Right cardiac atrium (tissue), 5 donors: ENCODE measurements around the gene ATG16L2. TPM values are rescaled to one million over a fixed set of nuclear protein-coding genes. Genes with fewer than 3 reads are reported as not detected.
"Not testable (repeated sequence)": the region's sequence is repeated elsewhere in the genome, so short reads cannot be mapped to it uniquely, and the experiment has no call there.

ENCODE experiments used
- ATAC-seq, 2 donors: fragments of 200-7000 bp; cut with Tn5 transposase; one replicate each; pipeline versions ENCODE4 v1.8.0 to v1.9.1; 2020; ENCODE audit warnings: moderate library complexity in 2 of 2, mild to moderate bottlenecking in 1 of 2
- DNase-seq, 3 donors: peaks; one replicate each; pipeline ENCODE4 v3.0.0-alpha.2; 2020
- H3K27ac ChIP-seq: one replicate; pipeline ENCODE4 v1.5.1; 2013; ENCODE audit warnings: mild to moderate bottlenecking, low read length, control low read depth, moderate library complexity
- H3K27me3 ChIP-seq: one replicate; pipeline ENCODE4 v1.6.1; 2013; ENCODE audit not compliant: control insufficient read depth, insufficient read depth
- H3K4me1 ChIP-seq: one replicate; pipeline ENCODE4 v1.6.1; 2013; ENCODE audit warnings: low read length; ENCODE audit not compliant: control insufficient read depth, insufficient read depth
- H3K4me3 ChIP-seq: one replicate; pipeline ENCODE4 v1.5.1; 2013; ENCODE audit warnings: low read length, control low read depth
- H3K9me3 ChIP-seq: one replicate; pipeline ENCODE4 v1.6.1; 2013; ENCODE audit warnings: low read length; ENCODE audit not compliant: control insufficient read depth
- WGBS: extraction: QIAGEN DNeasy Blood & Tissue Kit; methylation state at CpG from one replicate; pipeline ENCODE4 v1.1.7; 2013; 5-methylcytosine and 5-hydroxymethylcytosine counted together
- intact Hi-C, 4 donors: fragments of 100-400 bp; cut with DNase I; formaldehyde crosslinking; loops; one replicate each; pipeline versions ENCODE4 v1.11.0 to v1.14.0; 2022 to 2023
- polyA plus RNA-seq: library from polyadenylated mRNA; stranded (reverse); fragments of 200-250 nt; gene quantifications from one replicate; pipeline ENCODE4 v1.2.3, GENCODE V29; 2013
- total RNA-seq, 4 donors: library from RNA; stranded (reverse); fragmentation: NEBNext Ultra II Directional; extraction: Animal tissue kit (Norgen Biotek cat#: 25700); gene quantifications; one replicate each; pipeline ENCODE4 v1.2.1, GENCODE V29; 2021
- donor health status: healthy with polysubstance abuse.
- donor health status: DM: no; HTN: yes; CAD: no.
- donor health status: DM: no; HTN: no; CAD: no.
- donor health status: DM: no; HTN: yes; CAD: no; lungs with severe emphysema.
- donor health status: DM: yes; HTN: yes; CAD: no.

The ATG16L2 gene
- total and polyA plus RNA-seq, 5 donors, result 11.9 to 23.9 (median 19.1) TPM

GRCh38 chr11:72807792-72808191 is 6.4 kb upstream of the ATG16L2 start:
- Histone ChIP-seq H3K27me3 (no peaks in the 10 kb centered on the region), H3K4me1 (peaks cover 2% of the 10 kb centered on the region), H3K27ac (no peak overlapping the region), H3K9me3 (no peaks in the 10 kb centered on the region), H3K4me3 (no peak overlapping the region)
- ATAC-seq, result peak; percentile 12 to 36
- no peak for DNase-seq
- intact Hi-C loops, result no loop called here
- WGBS, result 75% methylated on average over 2 of the region's 2 CpGs

GRCh38 chr11:72808331-72808798 is 5.8 kb upstream of the ATG16L2 start:
- Histone ChIP-seq H3K27ac (no peak overlapping the region), H3K4me3 (no peak overlapping the region), H3K27me3 (no peaks in the 10 kb centered on the region), H3K9me3 (no peaks in the 10 kb centered on the region), H3K4me1 (peaks cover 6% of the 10 kb centered on the region)
- WGBS, result 82% methylated on average over 4 of the region's 4 CpGs
- ATAC-seq (no peak), DNase-seq (no peak)
- intact Hi-C loops, result no loop called here

- H3K4me1 ChIP-seq, H3K27ac ChIP-seq, DNase-seq, ATAC-seq, H3K9me3 ChIP-seq, H3K4me3 ChIP-seq, intact Hi-C loops, H3K27me3 ChIP-seq: not testable (repeated sequence)
- WGBS, result 96% methylated on average over 10 of the region's 10 CpGs
Observed at GRCh38 chr11:72811686-72812085, 2.5 kb upstream of the ATG16L2 start.

GRCh38 chr11:72812604-72812966 is 1.6 kb upstream of the ATG16L2 start:
- Histone ChIP-seq H3K9me3 (no peaks in the 10 kb centered on the region), H3K4me1 (peaks cover 6% of the 10 kb centered on the region), H3K27me3 (no peaks in the 10 kb centered on the region), H3K27ac (peak overlapping the region; percentile 13), H3K4me3 (peak overlapping the region; percentile 37)
- DNase-seq (no peak), ATAC-seq (no peak)
- intact Hi-C loops, result no loop called here
- 49% methylated on average over 4 of the region's 4 CpGs for WGBS

GRCh38 chr11:72812967-72813739 is 1.1 kb upstream of the ATG16L2 start:
- intact Hi-C loops, result no loop called here
- peaks cover 6% of the 10 kb centered on the region for H3K4me1 ChIP-seq
- no peaks in the 10 kb centered on the region for H3K9me3 ChIP-seq
- no peaks in the 10 kb centered on the region for H3K27me3 ChIP-seq
- peak overlapping the region; percentile 85 for H3K27ac ChIP-seq
- WGBS, result 11% methylated on average over 24 of the region's 24 CpGs
- DNase-seq (peak in 1 of 3 donors; percentile 83), ATAC-seq (peak; percentile 14 to 38)
- H3K4me3 ChIP-seq, result peak overlapping the region; percentile 37

GRCh38 chr11:72813740-72814285 is 398 bp upstream of the ATG16L2 start:
- intact Hi-C loops, result no loop called here
- Histone ChIP-seq H3K9me3 (no peaks in the 10 kb centered on the region), H3K27ac (peak overlapping the region; percentile 85), H3K4me3 (peak overlapping the region; percentile 37), H3K4me1 (peaks cover 6% of the 10 kb centered on the region), H3K27me3 (no peaks in the 10 kb centered on the region)
- under 1% methylated on average over 47 of the region's 47 CpGs for WGBS
- ATAC-seq (peak; percentile 89 to 91), DNase-seq (peak; percentile 88 to 94 (median 93))

GRCh38 chr11:72815110-72815618 is 953 bp downstream of the ATG16L2 start:
- peak overlapping the region; percentile 37 for H3K4me3 ChIP-seq
- 26% methylated on average over 13 of the region's 13 CpGs for WGBS
- no peak for DNase-seq
- H3K27ac ChIP-seq, result no peak overlapping the region
- peaks cover 6% of the 10 kb centered on the region for H3K4me1 ChIP-seq
- H3K27me3 ChIP-seq, result no peaks in the 10 kb centered on the region
- H3K9me3 ChIP-seq, result no peaks in the 10 kb centered on the region
- intact Hi-C loops, result no loop called here
- no peak for ATAC-seq

- Histone ChIP-seq H3K4me1 (peaks cover 8% of the 10 kb centered on the region), H3K27me3 (no peaks in the 10 kb centered on the region), H3K4me3 (no peak overlapping the region), H3K9me3 (no peaks in the 10 kb centered on the region), H3K27ac (no peak overlapping the region)
- intact Hi-C loops, result no loop called here
- 73% methylated on average over 7 of the region's 7 CpGs for WGBS
- ATAC-seq (no peak), DNase-seq (peak in 1 of 3 donors; percentile 42)
Observed at GRCh38 chr11:72816404-72816990, 2.3 kb downstream of the ATG16L2 start.

GRCh38 chr11:72817966-72818365 is 3.8 kb downstream of the ATG16L2 start:
- no peaks in the 10 kb centered on the region for H3K9me3 ChIP-seq
- no peak for ATAC-seq
- 98% methylated on average over 4 of the region's 4 CpGs for WGBS
- no peak overlapping the region for H3K27ac ChIP-seq
- no peak overlapping the region for H3K4me3 ChIP-seq
- intact Hi-C loops, result no loop called here
- DNase-seq, result peak in 1 of 3 donors; percentile 30
- peaks cover 6% of the 10 kb centered on the region for H3K4me1 ChIP-seq
- H3K27me3 ChIP-seq, result no peaks in the 10 kb centered on the region

- Histone ChIP-seq H3K4me1 (peaks cover 3% of the 10 kb centered on the region), H3K4me3 (no peak overlapping the region), H3K9me3 (no peaks in the 10 kb centered on the region), H3K27me3 (no peaks in the 10 kb centered on the region), H3K27ac (no peak overlapping the region)
- WGBS, result 78% methylated on average over 4 of the region's 4 CpGs
- intact Hi-C loops, result no loop called here
- DNase-seq (no peak), ATAC-seq (no peak)
Observed at GRCh38 chr11:72818971-72819370, 4.8 kb downstream of the ATG16L2 start.
